ENCODE measurements around the gene LRRC10B.

The LRRC10B gene

DNA sequence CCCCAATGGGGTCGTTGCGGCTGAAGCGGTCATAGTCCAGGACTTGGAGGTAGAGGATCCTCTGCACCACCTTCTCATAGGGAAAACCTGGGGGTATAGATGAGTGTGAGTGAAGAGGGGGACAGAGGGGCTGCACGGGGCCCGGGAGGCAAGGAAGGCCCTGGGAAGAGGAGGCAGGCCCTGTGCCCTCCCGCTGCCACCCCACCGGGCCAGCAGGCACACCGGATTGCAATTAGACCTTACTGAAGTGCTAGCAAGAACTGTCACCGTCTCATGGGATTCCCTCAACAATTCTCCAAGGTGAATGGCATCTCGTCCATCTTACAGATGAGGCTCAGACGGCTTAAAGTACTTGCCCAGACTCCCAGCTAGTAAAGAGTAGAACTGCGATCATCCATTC is 15.9 kb downstream of the LRRC10B start:
- Histone ChIP-seq H3K9ac (ENCODE audit: low read length) (no peak overlapping the region), H3K4me2 (ENCODE audit: low read length) (no peak overlapping the region), H3K27me3 (ENCODE audit: insufficient read depth, low read length) (peaks cover 5% of the 10 kb centered on the region), H4K20me1 (ENCODE audit: insufficient read depth, low read length) (no peaks in the 10 kb centered on the region), H3K4me1 (ENCODE audit: insufficient read depth, low read length, severe bottlenecking) (no peaks in the 10 kb centered on the region), H2AFZ (ENCODE audit: low read length) (no peak overlapping the region), H3K9me2 (ENCODE audit: low read depth, low read length) (no peaks in the 10 kb centered on the region), H3F3A (ENCODE audit: insufficient read depth, low read length) (no peaks in the 10 kb centered on the region), H3K79me2 (ENCODE audit: insufficient read depth, low read length) (no peaks in the 10 kb centered on the region), H3K36me3 (ENCODE audit: insufficient read depth, low read length) (no peaks in the 10 kb centered on the region), H3K27ac (ENCODE audit: low read depth, low read length, poor library complexity, severe bottlenecking) (no peak overlapping the region), H3K4me3 (ENCODE audit: low read depth, low read length, poor library complexity, severe bottlenecking) (no peak overlapping the region), H3K9me3 (ENCODE audit: low read length) (no peaks in the 10 kb centered on the region)
- TF ChIP-seq EZH2 (IDR thresholded peaks at IDR 0.05; ENCODE audit: borderline replicate concordance, low read length): no peak
- TF ChIP-seq CTCF (IDR thresholded peaks at IDR 0.05; ENCODE audit: low read length): no peak

DNA sequence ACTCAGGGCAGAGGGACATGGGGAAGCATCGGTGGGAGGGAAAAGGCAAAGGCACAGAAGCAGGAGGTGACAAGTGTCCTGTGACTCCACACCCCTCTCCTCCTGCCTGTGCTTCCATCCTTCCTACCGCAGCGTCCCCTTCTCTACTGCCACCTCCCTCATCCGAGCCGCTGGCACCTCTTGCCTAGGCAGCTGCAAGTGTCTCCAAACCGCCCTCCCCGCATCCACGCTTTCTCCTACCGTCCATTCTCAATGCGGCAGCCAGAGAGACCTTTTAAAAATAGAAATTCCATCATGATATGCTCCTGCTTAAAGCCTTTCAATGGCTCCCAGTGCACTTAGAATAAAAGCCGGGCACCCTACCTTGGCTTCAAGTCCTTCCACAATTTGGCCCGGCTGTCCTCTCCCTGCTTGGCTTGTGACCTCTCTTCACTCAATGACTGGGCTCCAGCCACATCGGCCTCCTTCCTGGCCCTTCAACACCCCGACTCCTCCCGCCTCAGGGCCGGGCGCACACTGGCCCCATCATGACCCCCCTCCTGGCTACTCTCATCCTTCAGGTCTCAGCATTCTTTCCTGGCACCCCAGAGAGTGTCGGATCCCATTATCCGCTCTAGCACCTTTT is 16.5 kb downstream of the LRRC10B start:
- no peaks in the 10 kb centered on the region for H3K9me3 ChIP-seq (ENCODE audit: low read length)
- TF ChIP-seq EZH2 (IDR thresholded peaks at IDR 0.05; ENCODE audit: borderline replicate concordance, low read length) (no peak), CTCF (IDR thresholded peaks at IDR 0.05; ENCODE audit: low read length) (no peak)
- H3K27ac ChIP-seq (ENCODE audit: low read depth, low read length, poor library complexity, severe bottlenecking): no peak overlapping the region
- H3K4me1 ChIP-seq (ENCODE audit: insufficient read depth, low read length, severe bottlenecking): no peaks in the 10 kb centered on the region
- H3K4me3 ChIP-seq (ENCODE audit: low read depth, low read length, poor library complexity, severe bottlenecking): no peak overlapping the region
- no peaks in the 10 kb centered on the region for H4K20me1 ChIP-seq (ENCODE audit: insufficient read depth, low read length)
- H2AFZ ChIP-seq (ENCODE audit: low read length): no peak overlapping the region
- H3K4me2 ChIP-seq (ENCODE audit: low read length): no peak overlapping the region
- no peaks in the 10 kb centered on the region for H3K79me2 ChIP-seq (ENCODE audit: insufficient read depth, low read length)
- H3F3A ChIP-seq (ENCODE audit: insufficient read depth, low read length): no peaks in the 10 kb centered on the region
- H3K36me3 ChIP-seq (ENCODE audit: insufficient read depth, low read length): no peaks in the 10 kb centered on the region
- H3K9ac ChIP-seq (ENCODE audit: low read length): no peak overlapping the region
- H3K27me3 ChIP-seq (ENCODE audit: insufficient read depth, low read length): peaks cover 5% of the 10 kb centered on the region
- H3K9me2 ChIP-seq (ENCODE audit: low read depth, low read length): no peaks in the 10 kb centered on the region

GRCh38 chr11:61526229-61526628 is 17.7 kb downstream of the LRRC10B start:
- Histone ChIP-seq H3K27me3 (ENCODE audit: insufficient read depth, low read length) (peaks cover 5% of the 10 kb centered on the region), H3K79me2 (ENCODE audit: insufficient read depth, low read length) (no peaks in the 10 kb centered on the region)

More at GRCh38 chr11:61526229-61526628, 17.7 kb downstream of the LRRC10B start:
- Histone ChIP-seq H4K20me1 (ENCODE audit: insufficient read depth, low read length) (no peaks in the 10 kb centered on the region), H3K4me3 (ENCODE audit: low read depth, low read length, poor library complexity, severe bottlenecking) (no peak overlapping the region), H3K9ac (ENCODE audit: low read length) (no peak overlapping the region), H3F3A (ENCODE audit: insufficient read depth, low read length) (no peaks in the 10 kb centered on the region), H3K27ac (ENCODE audit: low read depth, low read length, poor library complexity, severe bottlenecking) (no peak overlapping the region), H3K9me2 (ENCODE audit: low read depth, low read length) (no peaks in the 10 kb centered on the region), H3K4me2 (ENCODE audit: low read length) (no peak overlapping the region), H3K9me3 (ENCODE audit: low read length) (no peaks in the 10 kb centered on the region), H3K4me1 (ENCODE audit: insufficient read depth, low read length, severe bottlenecking) (no peaks in the 10 kb centered on the region), H3K36me3 (ENCODE audit: insufficient read depth, low read length) (no peaks in the 10 kb centered on the region), H2AFZ (ENCODE audit: low read length) (no peak overlapping the region)
- TF ChIP-seq CTCF (IDR thresholded peaks at IDR 0.05; ENCODE audit: low read length) (no peak), EZH2 (IDR thresholded peaks at IDR 0.05; ENCODE audit: borderline replicate concordance, low read length) (no peak)
